ENCODE results near the gene PRIMA1. TPM values are rescaled to one million over a fixed set of nuclear protein-coding genes. Genes with fewer than 3 reads are reported as not detected.

Gene PRIMA1
- total RNA-seq, 1 donor from 2014 or later: not detected

GRCh38 chr14:93706360-93706955, 81.8 kb downstream of the PRIMA1 start:
- no peak overlapping the region for H3K4me3 Mint-ChIP-seq
- H3K27ac Mint-ChIP-seq: no peak overlapping the region
- H3K4me1 Mint-ChIP-seq (ENCODE audit: low read depth): no peaks in the 10 kb centered on the region
- no peaks in the 10 kb centered on the region for H3K36me3 Mint-ChIP-seq (ENCODE audit: low read depth)
- no peaks in the 10 kb centered on the region for H3K27me3 Mint-ChIP-seq (ENCODE audit: insufficient read depth)
- H3K9me3 Mint-ChIP-seq: no peaks in the 10 kb centered on the region
- intact Hi-C loops (cut with micrococcal nuclease): no loop called here
- no peak for DNase-seq (ENCODE audit: low spot score)

- Mint-ChIP-seq H3K27ac (no peak overlapping the region), H3K4me3 (no peak overlapping the region), H3K9me3 (no peaks in the 10 kb centered on the region), H3K27me3 (ENCODE audit: insufficient read depth) (no peaks in the 10 kb centered on the region), H3K36me3 (ENCODE audit: low read depth) (no peaks in the 10 kb centered on the region), H3K4me1 (ENCODE audit: low read depth) (no peaks in the 10 kb centered on the region)
- intact Hi-C loops (cut with micrococcal nuclease): no loop called here
- no peak for DNase-seq (ENCODE audit: low spot score)
Observed at GRCh38 chr14:93705513-93706156, 82.7 kb downstream of the PRIMA1 start.

GRCh38 chr14:93703941-93704340, 84.3 kb downstream of the PRIMA1 start:
- Mint-ChIP-seq H3K27me3 (ENCODE audit: insufficient read depth) (peaks cover 2% of the 10 kb centered on the region), H3K4me1 (ENCODE audit: low read depth) (no peaks in the 10 kb centered on the region), H3K9me3 (peaks cover 7% of the 10 kb centered on the region), H3K27ac (no peak overlapping the region), H3K36me3 (ENCODE audit: low read depth) (no peaks in the 10 kb centered on the region), H3K4me3 (no peak overlapping the region)
- intact Hi-C loops (cut with micrococcal nuclease): no loop called here
- no peak for DNase-seq (ENCODE audit: low spot score)

- intact Hi-C loops (cut with micrococcal nuclease): no loop called here
- Mint-ChIP-seq H3K36me3 (ENCODE audit: low read depth) (no peaks in the 10 kb centered on the region), H3K9me3 (peaks cover 10% of the 10 kb centered on the region), H3K4me1 (ENCODE audit: low read depth) (no peaks in the 10 kb centered on the region), H3K27ac (no peak overlapping the region), H3K27me3 (ENCODE audit: insufficient read depth) (peaks cover 2% of the 10 kb centered on the region), H3K4me3 (no peak overlapping the region)
- DNase-seq (ENCODE audit: low spot score): no peak
Observed at GRCh38 chr14:93702946-93703345, 85.3 kb downstream of the PRIMA1 start.

GRCh38 chr14:93701562-93701961, 86.7 kb downstream of the PRIMA1 start:
- Mint-ChIP-seq H3K27me3 (ENCODE audit: insufficient read depth) (peaks cover 2% of the 10 kb centered on the region), H3K4me3 (no peak overlapping the region), H3K27ac (no peak overlapping the region), H3K36me3 (ENCODE audit: low read depth) (no peaks in the 10 kb centered on the region), H3K4me1 (ENCODE audit: low read depth) (no peaks in the 10 kb centered on the region), H3K9me3 (peaks cover 11% of the 10 kb centered on the region)
- DNase-seq (ENCODE audit: low spot score): no peak
- intact Hi-C loops (cut with micrococcal nuclease): no loop called here

GRCh38 chr14:93700928-93701327, 87.4 kb downstream of the PRIMA1 start:
- no peak overlapping the region for H3K4me3 Mint-ChIP-seq
- no peak overlapping the region for H3K27ac Mint-ChIP-seq
- no peak for DNase-seq (ENCODE audit: low spot score)
- peaks cover 2% of the 10 kb centered on the region for H3K27me3 Mint-ChIP-seq (ENCODE audit: insufficient read depth)
- intact Hi-C loops (cut with micrococcal nuclease): no loop called here
- peaks cover 11% of the 10 kb centered on the region for H3K9me3 Mint-ChIP-seq
- no peaks in the 10 kb centered on the region for H3K36me3 Mint-ChIP-seq (ENCODE audit: low read depth)
- H3K4me1 Mint-ChIP-seq (ENCODE audit: low read depth): no peaks in the 10 kb centered on the region

- DNase-seq (ENCODE audit: low spot score): no peak
- Mint-ChIP-seq H3K4me3 (no peak overlapping the region), H3K27me3 (ENCODE audit: insufficient read depth) (no peaks in the 10 kb centered on the region), H3K27ac (no peak overlapping the region), H3K36me3 (ENCODE audit: low read depth) (no peaks in the 10 kb centered on the region), H3K9me3 (peaks cover 4% of the 10 kb centered on the region), H3K4me1 (ENCODE audit: low read depth) (no peaks in the 10 kb centered on the region)
- intact Hi-C loops (cut with micrococcal nuclease): no loop called here
Observed at GRCh38 chr14:93693914-93694313, 94.4 kb downstream of the PRIMA1 start.

- intact Hi-C loops (cut with micrococcal nuclease): no loop called here
- no peak for DNase-seq (ENCODE audit: low spot score)
- Mint-ChIP-seq H3K27ac (no peak overlapping the region), H3K9me3 (no peaks in the 10 kb centered on the region), H3K4me1 (ENCODE audit: low read depth) (no peaks in the 10 kb centered on the region), H3K27me3 (ENCODE audit: insufficient read depth) (peaks cover 2% of the 10 kb centered on the region), H3K36me3 (ENCODE audit: low read depth) (no peaks in the 10 kb centered on the region), H3K4me3 (no peak overlapping the region)
Observed at GRCh38 chr14:93691042-93691780, 97.1 kb downstream of the PRIMA1 start.

GRCh38 chr14:93690146-93690545, 98.1 kb downstream of the PRIMA1 start:
- Mint-ChIP-seq H3K36me3 (ENCODE audit: low read depth) (no peaks in the 10 kb centered on the region), H3K27me3 (ENCODE audit: insufficient read depth) (peaks cover 2% of the 10 kb centered on the region), H3K4me1 (ENCODE audit: low read depth) (no peaks in the 10 kb centered on the region), H3K9me3 (no peaks in the 10 kb centered on the region), H3K27ac (no peak overlapping the region), H3K4me3 (no peak overlapping the region)
- no peak for DNase-seq (ENCODE audit: low spot score)
- intact Hi-C loops (cut with micrococcal nuclease): no loop called here

- Mint-ChIP-seq H3K27me3 (ENCODE audit: insufficient read depth) (peaks cover 2% of the 10 kb centered on the region), H3K4me1 (ENCODE audit: low read depth) (no peaks in the 10 kb centered on the region), H3K27ac (no peak overlapping the region), H3K4me3 (no peak overlapping the region), H3K9me3 (no peaks in the 10 kb centered on the region), H3K36me3 (ENCODE audit: low read depth) (no peaks in the 10 kb centered on the region)
- intact Hi-C loops (cut with micrococcal nuclease): no loop called here
- no peak for DNase-seq (ENCODE audit: low spot score)
Observed at GRCh38 chr14:93688820-93689219, 99.5 kb downstream of the PRIMA1 start.

GRCh38 chr14:93688239-93688666, 100.0 kb downstream of the PRIMA1 start:
- H3K27ac Mint-ChIP-seq: no peak overlapping the region
- intact Hi-C loops (cut with micrococcal nuclease): no loop called here
- H3K4me1 Mint-ChIP-seq (ENCODE audit: low read depth): no peaks in the 10 kb centered on the region
- DNase-seq (ENCODE audit: low spot score): no peak
- H3K4me3 Mint-ChIP-seq: no peak overlapping the region
- H3K36me3 Mint-ChIP-seq (ENCODE audit: low read depth): no peaks in the 10 kb centered on the region
- H3K9me3 Mint-ChIP-seq: no peaks in the 10 kb centered on the region
- H3K27me3 Mint-ChIP-seq (ENCODE audit: insufficient read depth): peaks cover 2% of the 10 kb centered on the region

- peaks cover 2% of the 10 kb centered on the region for H3K27me3 Mint-ChIP-seq (ENCODE audit: insufficient read depth)
- H3K4me1 Mint-ChIP-seq (ENCODE audit: low read depth): no peaks in the 10 kb centered on the region
- H3K36me3 Mint-ChIP-seq (ENCODE audit: low read depth): no peaks in the 10 kb centered on the region
- H3K27ac Mint-ChIP-seq: no peak overlapping the region
- H3K9me3 Mint-ChIP-seq: no peaks in the 10 kb centered on the region
- intact Hi-C loops (cut with micrococcal nuclease): no loop called here
- no peak for DNase-seq (ENCODE audit: low spot score)
- H3K4me3 Mint-ChIP-seq: no peak overlapping the region
Observed at GRCh38 chr14:93686268-93686667, 102.0 kb downstream of the PRIMA1 start.

GRCh38 chr14:93685121-93685895, 103.0 kb downstream of the PRIMA1 start:
- Mint-ChIP-seq H3K27ac (no peak overlapping the region), H3K9me3 (no peaks in the 10 kb centered on the region), H3K27me3 (ENCODE audit: insufficient read depth) (peaks cover 2% of the 10 kb centered on the region), H3K4me1 (ENCODE audit: low read depth) (no peaks in the 10 kb centered on the region), H3K36me3 (ENCODE audit: low read depth) (no peaks in the 10 kb centered on the region), H3K4me3 (no peak overlapping the region)
- intact Hi-C loops (cut with micrococcal nuclease): no loop called here
- DNase-seq (ENCODE audit: low spot score): no peak

Data from activated T-helper 1 cell treated with anti-CD3 and anti-CD28 coated beads, Interleukin-12 subunit alpha, Interleukin-12 subunit beta, Interleukin-2, Interleukin-4 antibody, amounts not matched to agents 30 ng/mL and 10 ng/mL and 1 ng/mL, durations not matched to agents 14 hours and 24 hours and 36 hours (primary cell).